Loucy (cell line): Measurements from ENCODE around the gene ACVR1.

ENCODE experiments used
- H2AFZ ChIP-seq: fragments of 200-600 bp; sonication (generic); 2 replicates; pipeline ENCODE4 v1.6.0; 2016; ENCODE audit warnings: antibody characterized with exemption, mild to moderate bottlenecking, low read length, moderate library complexity
- H3F3A ChIP-seq: fragments of 200-600 bp; 2 replicates; pipeline ENCODE4 v1.6.0; 2016; ENCODE audit warnings: antibody characterized with exemption, low read depth, mild to moderate bottlenecking
- H3K27me3 ChIP-seq: fragments of 200-600 bp; sonication (generic); 2 replicates; pipeline ENCODE4 v1.6.1; 2014; ENCODE audit warnings: low read length, mild to moderate bottlenecking; ENCODE audit not compliant: insufficient read depth, poor library complexity, severe bottlenecking
- H3K36me3 ChIP-seq: fragments of 200-600 bp; sonication (generic); 2 replicates; pipeline ENCODE4 v1.6.1; 2016; ENCODE audit warnings: low read length; ENCODE audit not compliant: insufficient read depth
- H3K4me1 ChIP-seq: fragments of 200-600 bp; sonication (generic); 2 replicates; pipeline ENCODE4 v1.5.1; 2014; ENCODE audit warnings: low read length, mild to moderate bottlenecking; ENCODE audit not compliant: insufficient read depth, poor library complexity, severe bottlenecking
- H3K4me2 ChIP-seq: fragments of 200-600 bp; sonication (generic); 2 replicates; pipeline ENCODE4 v1.6.0; 2014; ENCODE audit warnings: antibody characterized with exemption, low read length, low read depth, mild to moderate bottlenecking; ENCODE audit not compliant: poor library complexity, severe bottlenecking
- H3K4me3 ChIP-seq: fragments of 200-600 bp; sonication (generic); 2 replicates; pipeline ENCODE4 v1.5.1; 2014; ENCODE audit warnings: low read length, mild to moderate bottlenecking, mixed read lengths; ENCODE audit not compliant: poor library complexity, severe bottlenecking
- H3K79me2 ChIP-seq: fragments of 200-600 bp; sonication (generic); 2 replicates; pipeline ENCODE4 v1.6.1; 2014; ENCODE audit warnings: low read length; ENCODE audit not compliant: insufficient read depth
- H3K9ac ChIP-seq: fragments of 200-600 bp; sonication (generic); 2 replicates; pipeline ENCODE4 v1.6.0; 2014; ENCODE audit warnings: mild to moderate bottlenecking, low read depth, low read length, moderate library complexity; ENCODE audit not compliant: poor library complexity, severe bottlenecking
- H3K9me2 ChIP-seq: fragments of 200-600 bp; sonication (generic); replicated peaks from 2 replicates; pipeline ENCODE4 v1.6.1; 2016; ENCODE audit warnings: low read depth, low read length, mixed read lengths
- H3K9me3 ChIP-seq: fragments of 200-600 bp; sonication (generic); 2 replicates; pipeline ENCODE4 v1.6.1; 2014; ENCODE audit warnings: mild to moderate bottlenecking, antibody characterized with exemption, low read length, low read depth; ENCODE audit not compliant: insufficient read depth
- H4K20me1 ChIP-seq: fragments of 200-600 bp; sonication (generic); 2 replicates; pipeline ENCODE4 v1.6.0; 2014; ENCODE audit warnings: antibody characterized with exemption, low read length, mild to moderate bottlenecking; ENCODE audit not compliant: insufficient read depth, poor library complexity, severe bottlenecking
- EZH2phosphoT487 ChIP-seq: fragments of 200-600 bp; IDR thresholded peaks from 2 replicates; pipeline ENCODE4 v1.6.1; 2018; ENCODE audit warnings: antibody characterized with exemption, mild to moderate bottlenecking, moderate library complexity, borderline replicate concordance
- TF ChIP-seq, protein P1 (sequence below): fragments of 200-600 bp; sonication (generic); conservative IDR thresholded peaks from 2 replicates; pipeline ENCODE4 v1.5.1; 2014; ENCODE audit warnings: mild to moderate bottlenecking, antibody characterized with exemption, low read length

ACVR1 gene

DNA sequence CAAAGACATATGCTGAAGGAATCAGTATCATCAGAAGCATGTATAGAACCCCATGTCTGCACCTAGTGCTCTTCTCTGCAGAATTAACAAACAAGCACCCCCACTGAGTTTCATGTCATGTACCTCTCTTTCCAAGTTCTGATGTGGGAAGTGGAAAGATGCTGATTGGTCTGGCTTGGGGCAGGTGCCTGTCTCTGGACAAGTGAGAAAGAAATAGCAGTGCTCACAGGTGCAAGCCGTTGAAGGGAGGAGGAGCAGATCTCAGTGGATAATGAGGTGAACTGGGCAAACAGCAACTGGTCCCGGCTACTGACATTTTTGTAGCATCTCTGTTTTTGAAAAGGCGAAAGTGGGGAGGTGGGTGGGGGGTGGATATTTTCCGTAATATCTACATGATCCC, 17.5 kb upstream of the ACVR1 start:
- peaks cover 4% of the 10 kb centered on the region for H3K4me1 ChIP-seq
- H3K4me3 ChIP-seq, result no peak overlapping the region
- H3K9me2 ChIP-seq, result no peaks in the 10 kb centered on the region
- H3K9ac ChIP-seq, result no peak overlapping the region
- H2AFZ ChIP-seq, result no peak overlapping the region
- no peaks in the 10 kb centered on the region for H3K27me3 ChIP-seq
- no peaks in the 10 kb centered on the region for H4K20me1 ChIP-seq
- TF ChIP-seq, protein P1, sequence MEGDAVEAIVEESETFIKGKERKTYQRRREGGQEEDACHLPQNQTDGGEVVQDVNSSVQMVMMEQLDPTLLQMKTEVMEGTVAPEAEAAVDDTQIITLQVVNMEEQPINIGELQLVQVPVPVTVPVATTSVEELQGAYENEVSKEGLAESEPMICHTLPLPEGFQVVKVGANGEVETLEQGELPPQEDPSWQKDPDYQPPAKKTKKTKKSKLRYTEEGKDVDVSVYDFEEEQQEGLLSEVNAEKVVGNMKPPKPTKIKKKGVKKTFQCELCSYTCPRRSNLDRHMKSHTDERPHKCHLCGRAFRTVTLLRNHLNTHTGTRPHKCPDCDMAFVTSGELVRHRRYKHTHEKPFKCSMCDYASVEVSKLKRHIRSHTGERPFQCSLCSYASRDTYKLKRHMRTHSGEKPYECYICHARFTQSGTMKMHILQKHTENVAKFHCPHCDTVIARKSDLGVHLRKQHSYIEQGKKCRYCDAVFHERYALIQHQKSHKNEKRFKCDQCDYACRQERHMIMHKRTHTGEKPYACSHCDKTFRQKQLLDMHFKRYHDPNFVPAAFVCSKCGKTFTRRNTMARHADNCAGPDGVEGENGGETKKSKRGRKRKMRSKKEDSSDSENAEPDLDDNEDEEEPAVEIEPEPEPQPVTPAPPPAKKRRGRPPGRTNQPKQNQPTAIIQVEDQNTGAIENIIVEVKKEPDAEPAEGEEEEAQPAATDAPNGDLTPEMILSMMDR, result no peak
- no peak for TF ChIP-seq EZH2phosphoT487
- no peak overlapping the region for H3K4me2 ChIP-seq
- H3K9me3 ChIP-seq, result no peaks in the 10 kb centered on the region
- H3K79me2 ChIP-seq, result no peaks in the 10 kb centered on the region
- no peaks in the 10 kb centered on the region for H3K36me3 ChIP-seq
- H3F3A ChIP-seq, result no peaks in the 10 kb centered on the region

- H3K36me3 ChIP-seq, result no peaks in the 10 kb centered on the region
- no peaks in the 10 kb centered on the region for H3F3A ChIP-seq
- H2AFZ ChIP-seq, result no peak overlapping the region
- no peak overlapping the region for H3K4me2 ChIP-seq
- no peaks in the 10 kb centered on the region for H3K9me2 ChIP-seq
- H4K20me1 ChIP-seq, result no peaks in the 10 kb centered on the region
- H3K4me1 ChIP-seq, result no peaks in the 10 kb centered on the region
- no peak overlapping the region for H3K4me3 ChIP-seq
- H3K9ac ChIP-seq, result no peak overlapping the region
- no peaks in the 10 kb centered on the region for H3K79me2 ChIP-seq
- no peaks in the 10 kb centered on the region for H3K27me3 ChIP-seq
- TF ChIP-seq, protein P1, result no peak
- TF ChIP-seq EZH2phosphoT487, result no peak
- H3K9me3 ChIP-seq, result no peaks in the 10 kb centered on the region
These were observed 15.5 kb upstream of the ACVR1 start for GRCh38 chr2:157891643-157892041.

DNA sequence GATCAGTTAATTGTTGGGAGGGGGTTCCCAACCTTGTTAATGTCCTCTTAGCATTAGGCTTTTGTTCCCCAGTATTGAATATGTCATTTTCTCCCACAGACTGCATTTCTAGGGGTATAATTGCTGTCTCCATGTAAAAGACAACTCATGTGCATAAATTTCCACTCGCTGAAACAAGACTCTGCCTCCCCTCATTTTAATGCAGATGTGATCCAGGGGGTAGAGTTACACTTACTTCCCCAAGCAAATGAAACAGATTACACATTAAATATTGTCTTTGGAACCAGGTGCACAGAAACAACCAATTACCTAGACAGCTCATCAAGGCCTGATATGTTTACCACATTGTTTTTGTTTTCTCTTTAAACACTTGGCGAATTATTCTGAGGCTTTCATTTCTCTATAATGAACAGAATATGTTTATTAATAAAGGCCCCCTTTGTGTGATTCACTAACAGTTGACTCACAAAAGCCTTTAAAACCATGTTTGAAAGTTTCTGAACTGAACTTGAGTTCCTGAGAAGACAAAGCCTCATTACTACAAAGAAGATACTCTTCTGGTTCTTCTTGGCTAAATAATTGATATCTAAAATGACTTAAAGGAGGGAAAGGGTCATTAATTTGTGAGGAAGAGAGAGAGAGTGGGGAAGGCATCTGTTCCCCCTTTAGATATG, 15.0 kb upstream of the ACVR1 start:
- Histone ChIP-seq H3K4me3 (no peak overlapping the region), H3K79me2 (no peaks in the 10 kb centered on the region), H3K36me3 (no peaks in the 10 kb centered on the region), H3K4me2 (no peak overlapping the region), H3K9me2 (no peaks in the 10 kb centered on the region), H4K20me1 (no peaks in the 10 kb centered on the region), H3K9ac (no peak overlapping the region), H3K4me1 (no peaks in the 10 kb centered on the region), H2AFZ (no peak overlapping the region), H3K27me3 (no peaks in the 10 kb centered on the region), H3F3A (no peaks in the 10 kb centered on the region), H3K9me3 (no peaks in the 10 kb centered on the region)
- TF ChIP-seq, protein P1, result no peak
- no peak for TF ChIP-seq EZH2phosphoT487
